GM12891 (cell line): ENCODE measurements around the gene RGL4.

Source experiments
- POLR2A ChIP-seq: IDR thresholded peaks from 2 replicates; pipeline ENCODE4 v1.6.1; 2011; ENCODE audit warnings: low read depth, low read length, control low read depth
- POLR2AphosphoS5 ChIP-seq: IDR thresholded peaks from 2 replicates; pipeline ENCODE4 v1.6.1; 2011; ENCODE audit warnings: low read depth, low read length, control low read depth

GRCh38 chr22:23704062-23704461 lies 13.2 kb downstream of the RGL4 start:
- TF ChIP-seq POLR2AphosphoS5 (no peak), POLR2A (no peak)
